Endothelial cell of umbilical vein (primary cell): ENCODE data around the gene TNIK. TPM values are rescaled to one million over a fixed set of nuclear protein-coding genes. Genes with fewer than 3 reads are reported as not detected.
A peak's percentile ranks its signal among the peaks of the same experiment; 100 is the strongest.

Source experiments
- BruUV-seq: library from RNA; stranded (reverse); fragments of 400-500 nt; replicated peaks from 2 replicates; lab custom pipeline; 2021; lab: Mats Ljungman, UMichigan
- CTCF ChIA-PET: fragments of 300-600, 350-600 bp; sonication (Branson Sonifier 250); formaldehyde crosslinking; loops from one replicate; lab custom pipeline; 2021; ENCODE audit warnings: antibody characterized with exemption, inconsistent platforms; lab: Charles Lee
- POLR2A ChIA-PET: fragments of 300-600, 350-600 bp; sonication (Branson Sonifier 250); formaldehyde crosslinking; loops from one replicate; lab custom pipeline; 2021; ENCODE audit warnings: antibody characterized with exemption, inconsistent platforms; lab: Charles Lee
- DNase-seq: peaks from one replicate; pipeline ENCODE4 v3.0.0-alpha.2; 2011; ENCODE audit warnings: low read depth, low spot score
- FAIRE-seq: peaks from 2 replicates; lab custom pipeline; 2011; peaks lifted over from hg19 to GRCh38; lab: Jason Lieb, UNC
- H2AFZ ChIP-seq: 2 replicates; pipeline ENCODE4 v1.6.0; 2012; ENCODE audit warnings: low read depth, low read length, control low read depth, inconsistent platforms
- H3K27ac ChIP-seq: 2 replicates; pipeline ENCODE4 v1.5.1; 2011; ENCODE audit warnings: low read depth, mild to moderate bottlenecking, control low read depth, low read length, moderate library complexity; ENCODE audit not compliant: insufficient read depth
- H3K27me3 ChIP-seq, 2 experiments: 2 replicates each; pipeline versions ENCODE4 v1.6.0 to v1.6.1; 2011; ENCODE audit warnings: low read length in 2 of 2, mixed read lengths in 1 of 2; ENCODE audit not compliant: control insufficient read depth in 2 of 2, insufficient read depth in 2 of 2
- H3K36me3 ChIP-seq, 2 experiments: 2 replicates in 1 of 2; 3 replicates in 1 of 2; pipeline ENCODE4 v1.5.1; 2011; ENCODE audit warnings: low read length in 2 of 2, mild to moderate bottlenecking in 1 of 2, moderate library complexity in 1 of 2; ENCODE audit not compliant: control insufficient read depth in 2 of 2, insufficient read depth in 2 of 2; ENCODE audit errors: extremely low read depth in 1 of 2
- H3K4me1 ChIP-seq: 3 replicates; pipeline ENCODE4 v1.5.1; 2011; ENCODE audit warnings: mild to moderate bottlenecking, low read length; ENCODE audit not compliant: control insufficient read depth, insufficient read depth; ENCODE audit errors: extremely low read depth
- H3K4me2 ChIP-seq: 2 replicates; pipeline ENCODE4 v1.6.1; 2011; ENCODE audit warnings: low read length, control low read depth, mixed read lengths; ENCODE audit not compliant: insufficient read depth
- H3K4me3 ChIP-seq, 3 experiments: fragments of 200-600 bp in 1 of 3; sonication (generic), shearing (Covaris generic) in 1 of 3; replicated peaks in 1 of 3; 2 replicates each; pipeline ENCODE4 v1.5.1; 2011 to 2016; ENCODE audit warnings: control low read depth in 3 of 3, low read length in 3 of 3, mild to moderate bottlenecking in 2 of 3, inconsistent platforms in 1 of 3, low read depth in 1 of 3, moderate library complexity in 1 of 3; ENCODE audit not compliant: insufficient read depth in 1 of 3
- H3K79me2 ChIP-seq: 2 replicates; pipeline ENCODE4 v1.6.0; 2012; ENCODE audit warnings: low read length, inconsistent platforms; ENCODE audit not compliant: control insufficient read depth, insufficient read depth
- H3K9ac ChIP-seq: replicated peaks from 2 replicates; pipeline ENCODE3; 2011; ENCODE audit warnings: low read length, control low read depth; ENCODE audit not compliant: insufficient read depth; ENCODE audit errors: extremely low read depth
- H3K9me1 ChIP-seq: replicated peaks from 3 replicates; pipeline ENCODE4 v1.6.0; 2011; ENCODE audit warnings: mild to moderate bottlenecking, low read length; ENCODE audit not compliant: control insufficient read depth, insufficient read depth; ENCODE audit errors: extremely low read depth
- H3K9me3 ChIP-seq: replicated peaks from 2 replicates; pipeline ENCODE4 v1.5.1; 2012; ENCODE audit warnings: low read length, inconsistent platforms; ENCODE audit not compliant: control insufficient read depth, insufficient read depth
- H4K20me1 ChIP-seq: replicated peaks from 2 replicates; pipeline ENCODE3; 2011; ENCODE audit warnings: mild to moderate bottlenecking, low read length; ENCODE audit not compliant: control insufficient read depth, insufficient read depth; ENCODE audit errors: extremely low read depth
- EZH2 ChIP-seq: IDR thresholded peaks from 2 replicates; pipeline ENCODE4 v1.6.1; 2012; ENCODE audit warnings: borderline replicate concordance, low read depth, mild to moderate bottlenecking, moderate library complexity, low read length, inconsistent platforms; ENCODE audit not compliant: severe bottlenecking
- FOS ChIP-seq: IDR thresholded peaks from 2 replicates; pipeline ENCODE4 v1.6.1; 2011; ENCODE audit warnings: mild to moderate bottlenecking, low read length, moderate library complexity, borderline replicate concordance; ENCODE audit not compliant: insufficient read depth
- JUN ChIP-seq: IDR thresholded peaks from 2 replicates; pipeline ENCODE4 v1.6.1; 2011; ENCODE audit warnings: borderline replicate concordance, low read depth; ENCODE audit not compliant: insufficient read length, insufficient read depth
- POLR2A ChIP-seq: IDR thresholded peaks from 2 replicates; pipeline ENCODE4 v1.6.1; 2012; ENCODE audit warnings: low read depth, mild to moderate bottlenecking, control low read depth, low read length
- dilution Hi-C: fragments of 300-500 bp; cut with MboI; formaldehyde crosslinking; loops from one replicate; pipeline ENCODE4 v1.15.0; 2019; ENCODE audit warnings: low sequenced_read_pairs; ENCODE audit not compliant: extremely low pct_ligation_motif_present
- intact Hi-C: fragments of 100-400 bp; cut with micrococcal nuclease; formaldehyde crosslinking; loops from one replicate; pipeline ENCODE4 v1.10.0; 2022
- polyA plus RNA-seq, 4 experiments: library from polyadenylated mRNA; depleted of rRNA in 3 of 4; stranded (reverse) in 3 of 4; unstranded in 1 of 4; fragments of >200 nt; gene quantifications; 2 replicates each; pipeline versions ENCODE4 v1.2.1 to v1.2.3, GENCODE V29; 2011 to 2012; ENCODE audit warnings: missing spikeins in 1 of 4
- total RNA-seq: library from RNA; stranded (reverse); gene quantifications from 2 replicates; pipeline ENCODE4 v1.2.3, GENCODE V29; 2021

Gene TNIK
- total and polyA plus RNA-seq, 2 donors (not counting 3 experiments of a cell fraction or from before 2014, with no cell fraction given), result 10.9 to 39.7 TPM

DNA sequence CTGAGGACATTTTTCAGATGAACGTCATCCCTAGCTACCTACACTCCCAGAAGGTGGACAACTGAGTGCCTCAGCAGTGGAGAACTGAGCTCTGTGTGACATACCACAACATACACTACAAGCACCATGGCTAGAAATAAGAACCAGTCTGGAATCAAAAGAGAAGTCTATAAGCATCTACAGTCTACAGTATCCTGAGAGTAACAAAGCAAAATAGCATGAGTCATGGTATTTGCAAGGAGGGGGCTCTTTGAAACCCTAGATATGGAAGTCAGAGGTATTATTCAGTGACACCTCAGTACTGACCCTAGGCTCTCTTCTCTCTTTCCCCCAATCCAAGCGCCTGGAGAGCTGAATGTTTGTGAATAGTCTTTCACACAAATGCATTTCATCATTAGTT lies 87.5 kb downstream of the TNIK start:
- H4K20me1 ChIP-seq, result no peaks in the 10 kb centered on the region

DNA sequence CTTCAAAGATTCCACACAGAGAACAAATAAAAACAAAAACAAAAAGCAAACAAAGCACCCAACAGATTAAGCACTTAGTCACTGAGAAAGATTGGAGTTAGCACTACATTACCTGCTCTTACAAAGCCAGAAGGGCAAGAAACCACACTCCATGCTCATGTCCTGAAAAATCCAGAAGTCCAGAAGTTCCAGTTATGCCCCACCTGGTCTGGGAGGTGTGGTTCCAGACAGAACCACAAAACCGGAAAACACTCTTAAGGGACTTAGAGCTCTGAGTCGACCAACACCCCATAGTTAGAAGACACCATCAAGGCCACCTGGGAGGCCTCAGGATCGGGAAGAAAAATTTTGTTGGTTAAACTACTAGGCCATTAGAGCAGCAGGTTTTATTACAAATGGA lies 88.9 kb downstream of the TNIK start:
- intact Hi-C loops (loop anchor here (5.0 kb wide), 1 partner anchor 86 kb away; no protein-coding TSS in a partner anchor), dilution Hi-C loops (no loop called here)
- TF ChIP-seq FOS (no peak), POLR2A (no peak), EZH2 (no peak)

More for the DNA sequence above, 87.5 kb downstream of the TNIK start:
- H3K9me3 ChIP-seq, result no peaks in the 10 kb centered on the region
- no peak overlapping the region for H2AFZ ChIP-seq
- no peak overlapping the region for H3K27ac ChIP-seq
- ChIA-PET POLR2A (no interaction called here), CTCF (interaction anchor here (1.4 kb wide), 1 partner anchor 190 kb away, joined by 3 read pairs; no protein-coding TSS in a partner anchor)
- H3K4me1 ChIP-seq, result peaks cover 46% of the 10 kb centered on the region
- BruUV-seq, result no TSS peak
- H3K4me3 ChIP-seq, result no peak overlapping the region
- peaks cover 40% of the 10 kb centered on the region for H3K79me2 ChIP-seq
- peak; percentile 42 for DNase-seq
- TF ChIP-seq JUN, result no peak
- peak; percentile 49 for TF ChIP-seq FOS
- H3K9ac ChIP-seq, result no peak overlapping the region
- peak overlapping the region; percentile 21 for H3K4me2 ChIP-seq
- H3K27me3 ChIP-seq, result no peaks in the 10 kb centered on the region
- dilution Hi-C loops (no loop called here), intact Hi-C loops (loop anchor here (5.0 kb wide), 1 partner anchor 85 kb away; no protein-coding TSS in a partner anchor)
- H3K9me1 ChIP-seq, result no peaks in the 10 kb centered on the region
- peak; percentile 8 for FAIRE-seq
- H3K36me3 ChIP-seq, result no peaks in the 10 kb centered on the region

More for the DNA sequence above, 88.9 kb downstream of the TNIK start:
- no peaks in the 10 kb centered on the region for H4K20me1 ChIP-seq
- DNase-seq (no peak), FAIRE-seq (no peak)
- no TSS peak for BruUV-seq
- H3K27ac ChIP-seq, result no peak overlapping the region
- no peak overlapping the region for H2AFZ ChIP-seq
- ChIA-PET CTCF (no interaction called here), POLR2A (no interaction called here)
- H3K36me3 ChIP-seq, result no peaks in the 10 kb centered on the region
- H3K4me2 ChIP-seq, result no peak overlapping the region
- no peak overlapping the region for H3K9ac ChIP-seq
- H3K4me3 ChIP-seq, result no peak overlapping the region
- H3K27me3 ChIP-seq, result no peaks in the 10 kb centered on the region
- H3K4me1 ChIP-seq, result peaks cover 42% of the 10 kb centered on the region
- H3K79me2 ChIP-seq, result peaks cover 37% of the 10 kb centered on the region
- no peaks in the 10 kb centered on the region for H3K9me1 ChIP-seq
- H3K9me3 ChIP-seq, result no peaks in the 10 kb centered on the region
